DOHH2 (cell line): ENCODE results near the gene IL16.

ENCODE experiments used
- H3F3A ChIP-seq: fragments of 200-600 bp; sonication (generic), shearing (Covaris generic); 2 replicates; pipeline ENCODE4 v1.6.0; 2016; ENCODE audit warnings: antibody characterized with exemption, mild to moderate bottlenecking; ENCODE audit not compliant: control insufficient read depth, insufficient read depth
- H3K27ac ChIP-seq: fragments of 200-600 bp; sonication (generic); 2 replicates; pipeline ENCODE4 v1.5.1; 2014; ENCODE audit warnings: low read depth, mild to moderate bottlenecking, low read length, moderate library complexity
- H3K27me3 ChIP-seq: fragments of 200-600 bp; sonication (generic); 2 replicates; pipeline ENCODE4 v1.6.1; 2014; ENCODE audit warnings: mild to moderate bottlenecking, low read length, mixed read lengths; ENCODE audit not compliant: control insufficient read depth
- H3K36me3 ChIP-seq: fragments of 200-600 bp; sonication (generic); 2 replicates; pipeline ENCODE4 v1.6.1; 2014; ENCODE audit warnings: mild to moderate bottlenecking, low read length, moderate library complexity, mixed read lengths; ENCODE audit not compliant: control insufficient read depth
- H3K4me1 ChIP-seq: fragments of 200-600 bp; sonication (generic); 2 replicates; pipeline ENCODE4 v1.6.1; 2014; ENCODE audit warnings: mild to moderate bottlenecking, low read length, mixed read lengths; ENCODE audit not compliant: control insufficient read depth
- H3K4me2 ChIP-seq: fragments of 200-600 bp; sonication (generic); 2 replicates; pipeline ENCODE4 v1.6.0; 2014; ENCODE audit warnings: mild to moderate bottlenecking, low read length, moderate library complexity
- H3K4me3 ChIP-seq: fragments of 200-600 bp; sonication (generic); 2 replicates; pipeline ENCODE4 v1.5.1; 2014; ENCODE audit warnings: mild to moderate bottlenecking, low read length, mixed read lengths
- H3K79me2 ChIP-seq: fragments of 200-600 bp; sonication (generic); 2 replicates; pipeline ENCODE4 v1.6.1; 2014; ENCODE audit warnings: mild to moderate bottlenecking, low read length, mixed read lengths; ENCODE audit not compliant: control insufficient read depth
- H3K9me2 ChIP-seq: fragments of 200-600 bp; sonication (generic); replicated peaks from 2 replicates; pipeline ENCODE4 v1.6.1; 2014; ENCODE audit warnings: mild to moderate bottlenecking, low read length, mixed read lengths; ENCODE audit not compliant: control insufficient read depth
- H3K9me3 ChIP-seq: fragments of 200-600 bp; sonication (generic); 2 replicates; pipeline ENCODE4 v1.6.1; 2014; ENCODE audit warnings: antibody characterized with exemption, low read length, mixed read lengths; ENCODE audit not compliant: control insufficient read depth, insufficient read depth
- H4K20me1 ChIP-seq: fragments of 200-600 bp; sonication (generic); 2 replicates; pipeline ENCODE4 v1.6.0; 2014; ENCODE audit warnings: low read depth, mild to moderate bottlenecking, antibody characterized with exemption, low read length, moderate library complexity; ENCODE audit not compliant: control insufficient read depth, insufficient read depth
- CTCF ChIP-seq: fragments of 200-600 bp; sonication (generic); IDR thresholded peaks from one replicate; pipeline ENCODE4 v1.5.1; 2014; ENCODE audit warnings: antibody characterized with exemption, mild to moderate bottlenecking, low read depth, low read length; ENCODE audit not compliant: poor library complexity, severe bottlenecking
- EZH2phosphoT487 ChIP-seq: fragments of 200-600 bp; sonication (generic); IDR thresholded peaks from 2 replicates; pipeline ENCODE4 v1.6.1; 2017; ENCODE audit warnings: borderline replicate concordance, mild to moderate bottlenecking, antibody characterized with exemption, low read length, moderate library complexity, mixed read lengths

The IL16 gene

DNA sequence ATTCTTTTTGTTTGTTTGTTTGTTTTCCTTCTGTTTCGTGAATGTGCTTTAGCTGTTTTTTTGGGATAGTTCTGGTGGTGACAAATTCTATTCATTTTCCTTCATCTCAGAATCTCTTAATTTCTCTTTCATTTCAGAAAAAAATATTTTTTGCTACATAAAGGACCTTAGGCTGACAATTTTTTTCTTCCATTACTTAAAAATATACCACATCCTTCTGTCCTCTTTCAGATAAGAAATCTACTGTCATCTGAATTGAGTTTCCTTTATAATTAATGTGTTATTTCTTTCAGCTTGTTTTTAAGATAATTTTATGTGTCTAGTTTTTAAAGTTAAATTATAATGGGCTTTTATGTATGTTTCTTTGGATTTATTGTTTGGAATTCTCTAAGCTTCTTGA lies 47.6 kb downstream of the IL16 start:
- Histone ChIP-seq H3K4me3 (no peak overlapping the region), H3F3A (no peaks in the 10 kb centered on the region), H3K79me2 (no peaks in the 10 kb centered on the region), H3K27ac (no peak overlapping the region), H4K20me1 (no peaks in the 10 kb centered on the region), H3K9me3 (peaks cover 9% of the 10 kb centered on the region; the same call in 1 of the 2 replicates), H3K4me2 (no peak overlapping the region), H3K27me3 (no peaks in the 10 kb centered on the region), H3K9me2 (no peaks in the 10 kb centered on the region), H3K4me1 (no peaks in the 10 kb centered on the region), H3K36me3 (no peaks in the 10 kb centered on the region)
- TF ChIP-seq CTCF (no peak), EZH2phosphoT487 (no peak)

GRCh38 chr15:81253846-81254245 lies 57.2 kb downstream of the IL16 start:
- Histone ChIP-seq H4K20me1 (no peaks in the 10 kb centered on the region), H3K36me3 (no peaks in the 10 kb centered on the region), H3K27me3 (peaks cover 30% of the 10 kb centered on the region), H3K27ac (no peak overlapping the region), H3K4me1 (no peaks in the 10 kb centered on the region), H3K4me2 (no peak overlapping the region), H3K79me2 (no peaks in the 10 kb centered on the region), H3K9me3 (no peaks in the 10 kb centered on the region), H3K9me2 (no peaks in the 10 kb centered on the region), H3K4me3 (no peak overlapping the region), H3F3A (no peaks in the 10 kb centered on the region)
- TF ChIP-seq EZH2phosphoT487 = no peak
- TF ChIP-seq CTCF = no peak

- Histone ChIP-seq H3K4me3 (no peak overlapping the region), H3K4me1 (no peaks in the 10 kb centered on the region), H4K20me1 (no peaks in the 10 kb centered on the region), H3K4me2 (no peak overlapping the region), H3K27me3 (peaks cover 30% of the 10 kb centered on the region), H3K9me3 (no peaks in the 10 kb centered on the region), H3K36me3 (no peaks in the 10 kb centered on the region), H3F3A (no peaks in the 10 kb centered on the region), H3K9me2 (no peaks in the 10 kb centered on the region), H3K27ac (no peak overlapping the region), H3K79me2 (no peaks in the 10 kb centered on the region)
- TF ChIP-seq CTCF = no peak
- TF ChIP-seq EZH2phosphoT487 = no peak
Measured at GRCh38 chr15:81254277-81254915, 57.7 kb downstream of the IL16 start.
